Right renal pelvis (tissue), 4 donors: ENCODE measurements around the gene JUP. TPM values are rescaled to one million over a fixed set of nuclear protein-coding genes. Genes with fewer than 3 reads are reported as not detected.
A peak's percentile ranks its signal among the peaks of the same experiment; 100 is the strongest.
"Not testable (repeated sequence)": the region's sequence is repeated elsewhere in the genome, so short reads cannot be mapped to it uniquely, and the experiment has no call there.

ENCODE experiments used
- DNase-seq, 4 donors: peaks; one replicate each; pipeline ENCODE4 v3.0.0-alpha.2; 2013; ENCODE audit warnings: low read depth in 4 of 4, low spot score in 3 of 4, missing footprints in 1 of 4
- polyA plus RNA-seq, 4 donors: library from polyadenylated mRNA; unstranded; fragments of 120-200 nt; gene quantifications; one replicate each; pipeline ENCODE4 v1.2.1, GENCODE V29; 2013; ENCODE audit not compliant: insufficient read length in 4 of 4

JUP gene
- polyA plus RNA-seq: 100 to 1,000 TPM; 200 to 246 (median 211) TPM

DNA sequence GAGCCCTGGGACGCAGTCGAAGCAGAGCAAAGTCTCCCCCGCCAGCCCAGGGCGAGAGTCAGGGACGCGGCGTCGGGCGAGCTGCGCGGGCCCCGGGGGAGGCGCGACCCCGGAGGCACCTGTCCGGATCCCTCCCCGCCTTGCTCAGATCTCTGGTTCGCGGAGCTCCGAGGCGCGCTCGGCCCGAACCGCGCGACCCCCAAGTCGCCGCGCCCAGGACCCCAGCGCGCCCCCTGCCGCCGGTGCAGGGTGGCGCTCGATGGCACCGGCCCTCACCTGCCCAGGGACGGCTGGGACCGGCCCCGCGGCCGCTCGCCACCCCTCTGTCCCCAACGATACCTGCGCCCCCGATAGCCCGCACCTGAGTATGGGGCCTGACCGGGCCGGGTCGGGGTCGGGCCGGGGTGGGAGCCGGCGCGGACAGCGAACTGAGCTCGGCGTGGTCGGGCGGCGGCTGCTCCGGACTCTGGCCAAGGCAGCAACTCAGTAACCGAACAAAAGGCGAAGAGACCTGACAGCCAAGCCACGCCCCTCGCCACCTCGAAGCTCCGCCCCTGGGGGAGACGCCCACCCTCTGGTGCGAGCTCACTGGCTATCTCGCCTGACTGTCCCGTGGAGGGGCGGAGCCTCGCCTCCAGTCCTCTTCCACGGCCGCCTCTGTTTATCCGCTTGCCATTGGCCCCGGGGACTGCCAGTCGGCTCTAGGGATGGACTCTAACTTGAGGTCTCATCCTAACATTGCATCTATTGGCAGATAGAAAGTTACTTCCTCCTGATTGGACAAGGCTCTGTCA, at the start of gene JUP:
Gene JUP, minus strand, starts transcription at position 485 of the 794 bp plus-strand sequence. CDS start 14,857 bp downstream, outside the sequence.
- DNase-seq: peak; percentile 98 to 99 (median 99)

DNA sequence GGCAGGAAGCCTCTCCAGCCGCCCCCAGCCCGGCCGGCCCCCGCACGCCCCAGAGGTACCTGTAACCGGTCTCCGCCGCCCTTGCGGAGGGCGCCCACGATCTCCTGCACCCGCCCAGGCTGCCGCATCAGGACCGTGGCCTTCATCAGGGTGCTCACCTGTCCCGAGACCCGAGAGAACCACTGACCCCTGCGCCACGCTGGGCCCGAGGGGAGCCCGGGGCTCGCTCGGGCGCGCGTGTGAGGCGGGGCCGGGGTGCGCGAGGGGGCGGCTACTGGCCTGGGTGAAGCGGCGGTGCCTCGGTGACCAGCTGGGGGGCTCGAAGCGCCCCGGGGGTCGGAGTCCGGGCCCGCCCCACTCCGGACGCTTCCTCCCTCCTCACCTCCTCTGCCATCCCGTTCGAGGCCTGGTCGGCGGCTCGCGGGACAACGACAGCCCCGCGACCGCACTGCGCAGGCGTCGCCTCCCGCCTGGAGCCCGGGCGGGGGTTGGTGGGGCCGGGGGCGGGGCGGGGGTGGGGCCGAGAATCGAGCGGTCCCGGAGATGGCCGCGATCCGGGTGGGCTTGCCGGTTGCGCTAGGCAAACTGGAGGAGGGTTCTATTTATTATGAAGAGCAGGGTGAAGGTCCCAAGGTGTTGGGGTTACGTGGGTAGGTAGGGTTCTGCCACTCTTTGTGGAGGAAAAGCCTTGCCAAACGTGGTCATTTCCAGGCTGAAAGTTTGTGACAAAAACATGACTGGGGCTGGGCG, 49.5 kb upstream of the JUP start, which contains the start of gene NT5C3B:
Gene NT5C3B, minus strand, starts transcription at position 433 of the 750 bp plus-strand sequence. Its CDS starts 39 bp downstream, at position 394.
- peak in 2 of 4 donors; percentile 25 to 53 for DNase-seq

DNA sequence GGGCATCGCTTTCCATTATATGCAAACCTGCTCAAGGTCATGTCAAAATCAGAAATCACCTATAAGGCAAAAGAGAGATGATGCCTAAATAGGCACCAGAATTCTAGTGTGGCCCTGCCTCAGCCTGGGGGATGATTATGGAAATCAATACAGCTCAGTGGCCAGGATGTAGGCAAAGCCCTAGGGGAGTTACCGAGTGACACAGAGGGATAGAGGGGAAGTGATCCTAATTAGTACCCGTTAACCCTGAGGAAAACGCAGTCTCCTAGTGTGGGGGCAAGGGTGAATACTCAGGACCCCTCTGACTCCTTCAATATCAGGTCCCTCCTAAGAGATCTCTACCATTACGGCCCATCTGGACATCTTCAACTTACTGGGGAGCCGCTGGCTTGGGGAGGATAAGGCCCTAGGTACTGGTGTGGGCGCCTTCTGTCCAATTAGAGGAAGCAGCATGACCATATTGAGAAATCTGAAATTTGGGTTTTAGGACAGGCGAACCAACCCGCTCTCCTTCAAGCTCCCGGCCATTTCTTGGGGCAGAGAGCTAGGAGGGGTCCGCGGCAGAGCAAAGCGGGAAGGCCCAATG, 48.8 kb upstream of the JUP start:
- no peak for DNase-seq

DNA sequence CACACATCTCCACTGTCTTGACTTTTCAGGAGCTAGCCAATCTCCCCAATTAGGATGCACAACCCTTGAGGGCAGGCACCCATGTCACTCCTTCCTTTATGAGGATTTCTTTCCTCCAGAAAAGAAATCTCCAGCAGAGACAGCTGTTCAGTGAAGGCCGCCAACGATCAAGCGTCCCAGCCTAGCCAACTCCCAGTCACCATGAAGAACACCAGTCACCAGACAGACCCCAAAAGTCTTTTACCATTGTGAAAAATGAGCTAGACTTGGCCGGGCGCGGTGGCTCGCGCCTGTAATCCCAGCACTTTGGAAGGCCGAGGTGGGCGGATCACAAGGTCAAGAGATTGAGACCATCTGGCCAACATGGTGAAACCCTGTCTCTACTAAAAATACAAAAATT, 43.5 kb upstream of the JUP start:
- not testable (repeated sequence) for DNase-seq

DNA sequence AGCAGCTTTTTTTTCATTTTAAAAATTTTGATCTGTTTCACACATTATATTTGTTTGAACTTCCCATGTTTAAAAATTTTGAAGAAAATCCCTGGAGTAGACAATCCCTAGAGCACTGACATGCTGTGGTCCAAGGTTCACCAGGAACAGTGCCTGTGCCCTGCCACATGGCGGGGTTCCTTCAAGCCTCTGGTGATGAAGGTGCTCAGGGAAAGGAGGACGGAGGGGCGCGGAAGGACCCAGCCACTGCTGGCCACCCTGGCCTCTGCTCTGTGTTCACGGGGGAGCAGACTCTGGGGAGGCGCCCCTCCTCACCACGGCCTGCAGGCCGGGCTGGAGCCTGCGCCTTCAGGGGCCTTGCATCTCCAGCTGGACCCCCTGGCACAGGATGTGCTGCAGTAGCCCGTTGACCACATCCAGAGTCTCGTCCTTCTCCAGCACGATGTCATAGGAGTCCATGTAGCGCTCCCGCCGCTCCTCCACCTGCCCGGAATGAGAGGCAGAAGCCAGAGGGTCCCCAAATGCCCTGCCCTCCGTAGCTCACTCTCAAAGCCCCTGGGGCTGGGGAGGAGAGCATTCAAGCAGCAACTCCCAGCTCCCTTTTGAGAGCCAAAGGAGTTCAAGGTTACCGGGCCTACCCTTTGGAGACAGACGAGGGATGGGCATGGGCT, 38.8 kb upstream of the JUP start:
- no peak for DNase-seq

DNA sequence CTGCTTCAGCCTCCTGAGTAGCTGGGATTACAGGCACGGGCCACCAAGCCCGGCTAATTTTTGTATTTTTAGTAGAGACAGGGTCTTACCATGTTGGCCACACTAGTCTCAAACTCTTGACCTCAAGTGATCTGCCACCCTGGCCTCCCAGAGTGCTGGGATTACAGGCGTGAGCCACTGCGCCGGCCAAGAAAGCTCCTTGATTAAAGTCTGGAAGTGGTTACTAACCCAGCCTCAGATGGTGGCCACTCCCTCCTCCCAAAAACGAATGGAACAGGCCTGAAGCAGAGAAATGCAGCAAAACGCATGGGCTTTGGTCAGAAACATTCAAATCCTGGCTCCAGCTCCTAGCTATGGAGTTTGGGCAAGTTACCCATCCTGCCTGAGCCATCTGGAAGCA, 37.6 kb upstream of the JUP start:
- no peak for DNase-seq

DNA sequence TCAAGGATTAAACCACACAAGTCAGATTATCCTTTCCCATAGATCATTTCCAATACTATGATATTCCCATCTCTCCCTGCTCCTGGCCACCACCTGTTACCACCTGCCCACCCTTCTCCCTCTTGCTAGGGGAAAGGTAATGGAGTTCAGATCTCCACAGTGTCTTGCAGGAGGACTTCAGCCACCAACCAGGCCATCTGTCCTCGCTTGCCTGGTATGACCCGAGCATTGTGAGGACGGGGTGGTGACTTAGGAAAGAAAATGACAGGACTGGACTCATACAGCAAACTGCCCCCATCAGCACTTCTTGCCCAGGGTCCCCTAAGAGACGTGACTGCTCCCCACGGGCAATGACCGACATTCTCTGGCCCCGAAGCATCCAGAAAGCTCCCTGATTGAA, 37.1 kb upstream of the JUP start:
- DNase-seq: no peak

DNA sequence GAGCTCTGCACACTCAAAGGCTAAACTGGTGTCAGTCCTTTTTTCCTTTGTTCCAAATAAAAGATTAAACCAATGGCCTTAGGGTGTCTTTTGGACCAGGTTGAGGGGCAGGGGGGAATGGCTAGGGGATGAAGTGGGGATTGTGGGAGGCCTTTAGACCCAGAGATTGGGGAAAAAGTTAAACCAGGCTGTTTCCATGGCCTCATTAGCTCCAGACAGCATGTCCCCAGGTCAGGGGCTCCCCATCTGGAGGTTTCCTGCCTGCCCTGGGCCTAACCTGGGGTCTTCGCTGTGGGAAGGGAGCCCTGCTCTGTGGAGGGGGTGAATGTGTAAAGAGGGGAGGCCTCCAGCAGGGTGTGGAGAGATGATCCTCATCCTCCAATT, 36.6 kb upstream of the JUP start:
- no peak for DNase-seq

DNA sequence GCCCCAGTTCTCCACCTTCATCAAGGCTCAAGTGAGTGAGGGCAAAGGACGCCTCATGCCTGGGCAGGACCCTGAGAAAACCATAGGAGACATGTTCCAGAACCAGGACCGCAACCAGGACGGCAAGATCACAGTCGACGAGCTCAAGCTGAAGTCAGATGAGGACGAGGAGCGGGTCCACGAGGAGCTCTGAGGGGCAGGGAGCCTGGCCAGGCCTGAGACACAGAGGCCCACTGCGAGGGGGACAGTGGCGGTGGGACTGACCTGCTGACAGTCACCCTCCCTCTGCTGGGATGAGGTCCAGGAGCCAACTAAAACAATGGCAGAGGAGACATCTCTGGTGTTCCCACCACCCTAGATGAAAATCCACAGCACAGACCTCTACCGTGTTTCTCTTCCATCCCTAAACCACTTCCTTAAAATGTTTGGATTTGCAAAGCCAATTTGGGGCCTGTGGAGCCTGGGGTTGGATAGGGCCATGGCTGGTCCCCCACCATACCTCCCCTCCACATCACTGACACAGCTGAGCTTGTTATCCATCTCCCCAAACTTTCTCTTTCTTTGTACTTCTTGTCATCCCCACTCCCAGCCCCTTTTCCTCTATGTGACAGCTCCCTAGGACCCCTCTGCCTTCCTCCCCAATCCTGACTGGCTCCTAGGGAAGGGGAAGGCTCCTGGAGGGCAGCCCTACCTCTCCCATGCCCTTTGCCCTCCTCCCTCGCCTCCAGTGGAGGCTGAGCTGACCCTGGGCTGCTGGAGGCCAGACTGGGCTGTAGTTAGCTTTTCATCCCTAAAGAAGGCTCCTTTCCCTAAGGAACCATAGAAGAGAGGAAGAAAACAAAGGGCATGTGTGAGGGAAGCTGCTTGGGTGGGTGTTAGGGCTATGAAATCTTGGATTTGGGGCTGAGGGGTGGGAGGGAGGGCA, 36.0 kb upstream of the JUP start:
- DNase-seq: no peak

DNA sequence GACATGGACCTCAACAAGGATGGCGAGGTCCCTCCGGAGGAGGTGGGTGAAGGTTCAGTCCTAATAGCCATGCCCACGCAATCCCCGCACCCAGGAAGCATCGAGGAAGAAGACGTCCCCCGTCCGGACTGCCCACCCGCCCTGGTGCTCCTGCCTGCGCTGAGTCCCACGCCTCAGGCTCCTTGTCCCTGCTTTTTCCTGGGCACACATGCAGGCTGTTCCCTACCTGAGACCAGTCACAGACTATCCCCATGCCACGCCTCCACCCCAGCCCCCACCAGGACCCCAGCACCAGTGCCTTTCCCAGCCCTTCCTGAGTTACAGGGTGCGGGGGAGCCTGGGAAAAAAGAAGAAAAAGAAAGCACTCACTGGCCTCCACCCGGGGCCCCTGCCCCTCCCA, 35.3 kb upstream of the JUP start:
- no peak for DNase-seq

DNA sequence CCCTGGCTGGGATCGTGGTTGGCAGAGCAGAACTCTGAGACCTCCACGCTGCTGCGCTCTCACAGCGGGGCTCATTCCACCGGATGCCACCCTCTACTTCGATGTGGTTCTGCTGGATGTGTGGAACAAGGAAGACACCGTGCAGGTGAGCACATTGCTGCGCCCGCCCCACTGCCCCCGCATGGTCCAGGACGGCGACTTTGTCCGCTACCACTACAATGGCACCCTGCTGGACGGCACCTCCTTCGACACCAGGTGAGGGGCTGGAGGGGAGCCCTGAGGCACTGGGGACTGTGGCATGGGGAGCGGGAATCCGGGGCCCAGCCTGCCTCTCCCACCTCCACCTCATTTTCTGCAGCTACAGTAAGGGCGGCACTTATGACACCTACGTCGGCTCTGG, 31.5 kb upstream of the JUP start:
- DNase-seq: no peak

DNA sequence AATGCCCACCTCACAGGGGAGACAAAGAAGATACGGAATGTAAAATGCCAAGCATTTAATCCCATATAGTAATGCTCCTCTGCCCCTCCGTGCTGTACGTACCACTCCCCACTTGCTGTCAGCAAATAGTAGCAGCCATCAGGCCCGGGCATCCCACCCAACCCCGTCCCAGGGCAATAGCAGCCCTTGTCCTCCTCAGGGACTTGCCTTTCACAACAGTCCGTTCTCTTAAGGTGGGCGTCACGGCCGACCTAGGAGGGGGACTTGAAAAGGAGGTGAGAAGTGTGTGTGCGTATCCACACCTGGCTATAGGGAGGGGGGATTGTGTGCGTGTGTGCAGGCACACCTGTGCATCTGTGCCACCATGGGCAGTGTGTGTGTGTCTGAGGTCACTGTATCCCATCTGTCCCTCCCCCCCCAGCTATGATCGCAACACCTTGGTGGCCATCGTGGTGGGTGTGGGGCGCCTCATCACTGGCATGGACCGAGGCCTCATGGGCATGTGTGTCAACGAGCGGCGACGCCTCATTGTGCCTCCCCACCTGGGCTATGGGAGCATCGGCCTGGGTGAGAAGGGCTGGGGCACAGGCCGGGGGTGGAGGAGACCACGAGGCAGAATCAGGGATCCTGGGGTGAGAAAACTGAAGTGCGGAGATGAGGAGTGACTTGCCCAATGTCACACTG, 30.3 kb upstream of the JUP start:
- DNase-seq: no peak

DNA sequence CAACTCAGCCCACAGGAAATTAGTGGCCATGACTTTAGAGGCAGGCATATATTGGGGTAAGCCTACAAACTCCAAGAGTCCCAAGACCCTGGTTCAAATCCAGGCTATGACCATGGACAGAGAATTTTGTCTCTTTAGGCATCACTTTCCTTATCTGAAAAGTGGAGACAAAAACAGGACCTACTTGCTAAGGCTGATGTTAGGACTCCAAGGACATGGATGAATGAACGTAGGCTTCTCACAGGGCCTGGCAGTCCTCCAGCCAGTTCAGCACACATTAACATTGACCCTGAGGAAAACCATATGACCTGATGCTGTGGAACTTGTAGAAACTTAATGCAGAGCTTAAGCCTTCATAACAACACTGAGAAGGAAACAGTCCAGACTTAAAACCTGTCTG, 27.7 kb upstream of the JUP start:
- no peak for DNase-seq

DNA sequence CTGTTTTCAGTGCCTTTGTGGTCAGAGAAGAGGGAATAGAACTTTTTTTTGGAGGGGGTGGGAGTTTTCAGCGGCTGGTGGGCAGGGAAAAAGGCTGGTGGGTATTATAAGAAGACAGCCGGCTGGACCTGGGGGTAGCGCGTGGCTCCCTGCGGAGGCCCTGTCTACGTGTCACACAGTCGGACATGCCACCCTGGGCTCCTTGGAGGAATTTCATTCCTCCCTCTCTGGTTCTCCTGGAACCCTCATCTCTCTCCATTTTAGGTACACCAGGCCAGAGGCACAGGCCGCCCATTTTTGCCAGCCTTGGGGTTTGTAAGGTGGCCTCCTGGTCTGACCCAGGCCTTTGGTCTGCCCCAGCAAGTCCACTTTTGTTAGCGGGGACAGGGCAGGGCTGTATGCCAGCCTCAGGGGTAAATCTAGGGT, 27.2 kb upstream of the JUP start:
- no peak for DNase-seq

DNA sequence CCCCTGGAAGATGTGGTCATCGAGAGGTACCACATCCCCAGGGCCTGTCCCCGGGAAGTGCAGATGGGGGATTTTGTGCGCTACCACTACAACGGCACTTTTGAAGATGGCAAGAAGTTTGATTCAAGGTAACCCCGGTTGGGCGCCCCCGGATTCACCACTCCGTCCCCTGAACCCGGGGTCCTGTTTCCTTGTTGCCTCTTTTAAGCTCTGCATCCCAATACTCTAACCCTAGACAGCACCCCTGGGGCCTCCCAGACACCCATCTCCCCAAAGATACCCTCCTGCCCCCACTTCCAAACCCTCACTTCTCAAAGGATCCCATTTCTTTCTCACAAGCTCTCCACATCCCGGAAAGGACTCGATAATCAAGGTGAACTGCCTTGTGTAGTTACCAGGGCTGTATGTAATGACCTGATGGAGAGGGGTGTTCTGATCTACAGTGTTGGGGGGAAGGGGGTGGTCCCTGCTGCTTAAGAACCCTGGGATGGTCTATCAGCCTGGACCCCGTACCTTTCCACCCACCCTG, 26.7 kb upstream of the JUP start:
- no peak for DNase-seq

DNA sequence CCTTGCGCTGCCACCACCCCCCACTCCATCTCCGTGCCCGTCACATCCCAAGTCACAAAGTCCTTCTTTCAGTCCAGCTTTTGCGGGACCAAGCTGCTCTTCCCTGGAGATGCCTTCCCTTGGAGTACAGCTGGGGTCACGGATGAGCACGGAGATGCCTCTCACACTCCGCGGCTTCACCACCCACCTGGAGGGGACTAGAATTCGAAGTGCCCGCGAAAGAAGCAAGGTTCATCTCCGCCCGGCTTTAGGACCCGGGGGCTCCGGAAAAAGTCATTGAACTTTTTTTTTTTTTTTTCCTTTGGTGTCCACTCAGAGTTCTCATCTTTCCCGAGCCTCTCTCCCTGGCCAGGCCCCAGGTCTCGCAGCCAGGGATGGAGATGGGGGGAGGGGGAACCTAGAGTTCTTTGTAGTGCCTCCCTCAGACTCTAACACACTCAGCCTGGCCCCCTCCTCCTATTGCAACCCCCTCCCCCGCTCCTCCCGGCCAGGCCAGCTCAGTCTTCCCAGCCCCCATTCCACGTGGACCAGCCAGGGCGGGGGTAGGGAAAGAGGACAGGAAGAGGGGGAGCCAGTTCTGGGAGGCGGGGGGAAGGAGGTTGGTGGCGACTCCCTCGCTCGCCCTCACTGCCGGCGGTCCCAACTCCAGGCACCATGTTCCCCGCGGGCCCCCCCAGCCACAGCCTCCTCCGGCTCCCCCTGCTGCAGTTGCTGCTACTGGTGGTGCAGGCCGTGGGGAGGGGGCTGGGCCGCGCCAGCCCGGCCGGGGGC, 26.1 kb upstream of the JUP start, which contains the start of gene FKBP10:
Gene FKBP10, plus strand, starts transcription at position 624 of the 771 bp plus-strand sequence. Its CDS starts 31 bp downstream, at position 655.
- DNase-seq: peak; percentile 84 to 90 (median 84)

DNA sequence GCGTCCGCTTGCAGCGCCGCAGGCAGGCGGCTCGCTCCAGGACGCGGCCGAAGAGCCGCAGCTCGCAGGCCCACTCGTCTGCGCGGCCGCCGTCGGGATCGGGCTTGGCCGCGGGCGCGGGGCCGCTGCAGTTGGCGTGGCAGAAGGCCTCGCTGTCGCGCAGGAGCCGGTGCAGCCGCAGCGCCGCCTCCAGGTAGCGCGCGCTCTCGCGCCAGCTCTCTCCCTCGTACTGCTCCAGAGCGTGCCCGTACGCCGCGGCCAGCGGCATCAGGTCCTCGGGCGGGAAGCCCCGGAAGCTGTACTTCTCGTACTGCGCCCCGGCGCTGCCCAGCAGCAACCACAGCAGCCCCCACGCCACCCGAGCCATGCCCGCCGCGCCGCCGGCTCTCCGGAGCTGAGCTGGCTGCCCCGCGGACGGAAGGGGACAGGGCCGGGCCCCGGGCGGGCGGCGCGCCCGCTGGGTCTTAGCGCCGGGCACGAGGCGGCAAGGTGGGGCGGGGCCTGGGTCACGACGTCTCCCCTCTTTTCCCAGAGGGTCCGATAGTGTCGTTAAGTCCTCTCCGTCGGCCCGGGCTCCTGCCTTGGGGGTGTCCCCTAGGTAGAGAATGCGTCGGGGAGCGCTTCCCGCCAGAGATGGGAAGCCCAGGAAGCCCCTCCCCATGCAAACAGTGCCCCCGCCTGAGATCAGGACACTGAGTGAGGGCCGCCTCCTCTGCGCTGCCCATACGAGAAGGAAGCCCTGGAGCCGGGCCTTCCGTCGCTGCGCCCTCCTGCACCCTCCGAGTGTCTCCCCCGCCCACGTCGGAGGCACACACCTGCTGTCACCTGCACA, 25.3 kb upstream of the JUP start, which contains the start of gene P3H4:
Gene P3H4, minus strand, starts transcription at position 401 of the 832 bp plus-strand sequence. Its CDS starts 34 bp downstream, at position 367.
- peak in 2 of 4 donors; percentile 71 to 78 for DNase-seq
